Gastroesophageal sphincter (tissue), 4 donors: ENCODE data around the gene ZNF582. TPM values are rescaled to one million over a fixed set of nuclear protein-coding genes. Genes with fewer than 3 reads are reported as not detected.
A peak's percentile ranks its signal among the peaks of the same experiment; 100 is the strongest.
"Not testable (repeated sequence)": the region's sequence is repeated elsewhere in the genome, so short reads cannot be mapped to it uniquely, and the experiment has no call there.

Experiments
- ATAC-seq: fragments of 150-250 bp; one replicate; pipeline ENCODE4 v1.9.1; 2016; ENCODE audit warnings: mild to moderate bottlenecking, moderate library complexity
- H3K27ac ChIP-seq, 4 donors: fragments of 200-600 bp; sonication (generic) in 3 of 4; 1 replicate in 3 of 4; 2 replicates in 1 of 4; pipeline ENCODE4 v1.5.1; 2016 to 2019
- H3K27me3 ChIP-seq: fragments of 200-600 bp; sonication (generic); one replicate; pipeline ENCODE4 v1.5.1; 2019
- H3K36me3 ChIP-seq, 2 donors: fragments of 200-600 bp; sonication (generic); one replicate each; pipeline ENCODE4 v1.5.1; 2019; ENCODE audit warnings: control low read depth in 1 of 2
- H3K4me1 ChIP-seq, 3 donors: fragments of 200-600 bp; sonication (generic); 1 replicate in 2 of 3; 2 replicates in 1 of 3; pipeline ENCODE4 v1.5.1; 2016 to 2019; ENCODE audit warnings: control low read depth in 2 of 3
- H3K4me3 ChIP-seq, 2 donors: fragments of 200-600 bp; sonication (generic); one replicate each; pipeline ENCODE4 v1.5.1; 2019; ENCODE audit warnings: mild to moderate bottlenecking in 1 of 2, moderate library complexity in 1 of 2
- H3K9me3 ChIP-seq, 3 donors: fragments of 200-600 bp; sonication (generic); one replicate each; pipeline ENCODE4 v1.5.1; 2017 to 2019; ENCODE audit warnings: control low read depth in 2 of 3
- CTCF ChIP-seq, 4 experiments: fragments of 200-600 bp in 2 of 4; fragments of 450-650 bp in 2 of 4; sonication (generic) in 1 of 4; IDR thresholded peaks; one replicate each; pipeline ENCODE4 v1.5.1; 2017 to 2019; ENCODE audit warnings: antibody characterized with exemption in 4 of 4, mild to moderate bottlenecking in 2 of 4, moderate library complexity in 2 of 4
- POLR2AphosphoS5 ChIP-seq: sonication (generic); formaldehyde crosslinking; IDR thresholded peaks from one replicate; pipeline ENCODE4 v1.6.1; 2017; ENCODE audit warnings: antibody characterized with exemption
- total RNA-seq, 4 donors: library from RNA; depleted of rRNA; stranded (reverse); fragments of >200 nt; gene quantifications; one replicate each; pipeline ENCODE4 v1.1.0, GENCODE V29; 2016

The ZNF582 gene
- total RNA-seq, 4 donors from 2014 or later, result 3.5 to 5.7 (median 5.0) TPM

DNA sequence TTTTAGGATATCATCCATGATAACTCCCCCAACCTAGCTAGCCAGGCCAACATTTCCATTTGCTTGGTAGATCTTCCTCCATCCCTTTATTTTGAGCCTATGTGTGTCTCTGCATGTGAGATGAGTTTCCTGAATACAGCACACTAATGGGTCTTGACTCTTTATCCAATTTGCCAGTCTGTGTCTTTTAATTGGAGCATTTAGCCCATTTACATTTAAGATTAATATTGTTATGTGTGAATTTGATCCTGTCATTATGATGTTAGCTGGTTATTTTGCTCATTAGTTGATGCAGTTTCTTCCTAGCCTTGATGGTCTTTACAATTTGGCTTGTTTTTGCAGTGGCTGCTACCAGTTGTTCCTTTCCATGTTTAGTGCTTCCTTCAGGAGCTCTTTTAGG, 58.0 kb downstream of the ZNF582 start:
- H3K9me3 ChIP-seq, result peaks cover 0 to 20% (median 0%) of the 10 kb centered on the region in 3 donors
- H3K36me3 ChIP-seq, H3K27me3 ChIP-seq, H3K4me1 ChIP-seq, H3K4me3 ChIP-seq, ATAC-seq, H3K27ac ChIP-seq: not testable (repeated sequence)

- TF ChIP-seq CTCF (IDR thresholded peaks at IDR 0.05) (peak in 2 of 4 experiments; percentile 14 to 41), POLR2AphosphoS5 (no peak)
- H3K27ac ChIP-seq, result no peak overlapping the region
- no peak for ATAC-seq
- H3K36me3 ChIP-seq, result no peaks in the 10 kb centered on the region
- H3K27me3 ChIP-seq, result no peaks in the 10 kb centered on the region
- no peaks in the 10 kb centered on the region for H3K4me1 ChIP-seq
- H3K9me3 ChIP-seq, result peaks cover 0 to 20% (median 0%) of the 10 kb centered on the region in 3 donors
- H3K4me3 ChIP-seq, result no peak overlapping the region
These were observed 59.8 kb downstream of the ZNF582 start for GRCh38 chr19:56333506-56333905.

Other genes with a start within 250 kb of the ZNF582 start
- gene GALP, start 217.5 kb downstream of the ZNF582 start, total RNA-seq, result not detected
- gene ZSCAN5B, start 195.8 kb downstream of the ZNF582 start, total RNA-seq, result not detected
- gene ZSCAN5C, start 191.3 kb downstream of the ZNF582 start, total RNA-seq, result not detected
- not detected for gene EDDM13, start 120.8 kb downstream of the ZNF582 start, total RNA-seq
- 1 to 10 TPM; 3.0 to 6.3 (median 4.0) TPM for gene ZSCAN5A, start 78.7 kb downstream of the ZNF582 start, total RNA-seq
- gene ZNF583, start 10.8 kb upstream of the ZNF582 start, total RNA-seq, result 10 to 100 TPM in 2 of 4 donors, 1 to 10 TPM in 2; 6.2 to 15.1 (median 9.7) TPM
- 1 to 10 TPM; 2.5 to 6.7 (median 3.4) TPM for gene ZNF667, start 83.8 kb upstream of the ZNF582 start, total RNA-seq
- gene ZNF471, start 114.3 kb upstream of the ZNF582 start, total RNA-seq, result 10 to 100 TPM in 2 of 4 donors, 1 to 10 TPM in 2; 8.4 to 18.7 (median 10.2) TPM
- 10 to 100 TPM; 10.2 to 19.1 (median 14.3) TPM for gene ZFP28, start 145.4 kb upstream of the ZNF582 start, total RNA-seq
- gene ZNF470, start 173.9 kb upstream of the ZNF582 start, total RNA-seq, result 1 to 10 TPM; 3.9 to 8.1 (median 6.7) TPM
- gene ZNF71, start 201.8 kb upstream of the ZNF582 start, total RNA-seq, result 10 to 100 TPM; 11.3 to 29.9 (median 17.8) TPM
- gene SMIM17, start 249.6 kb upstream of the ZNF582 start, total RNA-seq, result 1 to 10 TPM in 2 of 4 donors, not detected in 2; 1.1 to 1.4 TPM